Ovary (tissue), 3 donors: Measurements from ENCODE around the gene TEX48.

Experiments used
- EP300 ChIP-seq: sonication (generic); formaldehyde crosslinking; IDR thresholded peaks from one replicate; pipeline ENCODE4 v1.6.1; 2017; ENCODE audit warnings: antibody characterized with exemption
- POLR2A ChIP-seq: fragments of 450-650 bp; IDR thresholded peaks from one replicate; pipeline ENCODE4 v1.6.1; 2017; ENCODE audit warnings: antibody characterized with exemption, mild to moderate bottlenecking, moderate library complexity
- TF ChIP-seq, protein P1 (sequence below), 3 donors: fragments of 450-650 bp in 2 of 3; fragments of 200-600 bp in 1 of 3; IDR thresholded peaks; one replicate each; pipeline versions ENCODE4 v1.5.1 to v1.8.0; 2016 to 2022; ENCODE audit warnings: antibody characterized with exemption in 3 of 3, mild to moderate bottlenecking in 1 of 3
- donor health status: DM: no; HTN: no; CAD: no.

DNA sequence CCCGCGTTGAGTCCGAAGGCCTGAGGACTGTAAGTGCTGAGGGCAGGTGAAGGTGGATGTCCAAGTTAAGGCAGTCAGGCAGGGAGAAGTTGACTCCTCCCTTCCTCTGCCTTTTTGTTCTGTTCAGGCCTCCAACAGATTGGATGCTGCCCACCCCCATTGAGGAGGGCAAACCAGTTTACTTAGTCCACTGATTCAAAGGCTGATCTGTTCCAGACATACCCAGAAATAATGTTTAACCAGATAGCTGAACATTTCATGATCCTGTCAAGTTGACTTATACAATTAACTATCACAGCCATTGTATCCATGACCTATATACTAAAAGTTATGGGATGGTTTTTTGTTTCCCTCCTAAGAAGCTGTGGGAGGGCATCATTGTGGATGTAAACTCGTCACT, 8.3 kb upstream of the TEX48 start:
- TF ChIP-seq POLR2A (no peak), EP300 (no peak)
- TF ChIP-seq, protein P1, sequence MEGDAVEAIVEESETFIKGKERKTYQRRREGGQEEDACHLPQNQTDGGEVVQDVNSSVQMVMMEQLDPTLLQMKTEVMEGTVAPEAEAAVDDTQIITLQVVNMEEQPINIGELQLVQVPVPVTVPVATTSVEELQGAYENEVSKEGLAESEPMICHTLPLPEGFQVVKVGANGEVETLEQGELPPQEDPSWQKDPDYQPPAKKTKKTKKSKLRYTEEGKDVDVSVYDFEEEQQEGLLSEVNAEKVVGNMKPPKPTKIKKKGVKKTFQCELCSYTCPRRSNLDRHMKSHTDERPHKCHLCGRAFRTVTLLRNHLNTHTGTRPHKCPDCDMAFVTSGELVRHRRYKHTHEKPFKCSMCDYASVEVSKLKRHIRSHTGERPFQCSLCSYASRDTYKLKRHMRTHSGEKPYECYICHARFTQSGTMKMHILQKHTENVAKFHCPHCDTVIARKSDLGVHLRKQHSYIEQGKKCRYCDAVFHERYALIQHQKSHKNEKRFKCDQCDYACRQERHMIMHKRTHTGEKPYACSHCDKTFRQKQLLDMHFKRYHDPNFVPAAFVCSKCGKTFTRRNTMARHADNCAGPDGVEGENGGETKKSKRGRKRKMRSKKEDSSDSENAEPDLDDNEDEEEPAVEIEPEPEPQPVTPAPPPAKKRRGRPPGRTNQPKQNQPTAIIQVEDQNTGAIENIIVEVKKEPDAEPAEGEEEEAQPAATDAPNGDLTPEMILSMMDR (IDR thresholded peaks at IDR 0.05), result no peak
